Glutamatergic neuron (in vitro differentiated cells): ENCODE data around the gene ARHGAP10. TPM values are rescaled to one million over a fixed set of nuclear protein-coding genes. Genes with fewer than 3 reads are reported as not detected.
"Not testable (repeated sequence)": the region's sequence is repeated elsewhere in the genome, so short reads cannot be mapped to it uniquely, and the experiment has no call there.

Experiments
- DNase-seq: peaks from one replicate; pipeline ENCODE4 v3.0.0; 2022
- H3K27ac Mint-ChIP-seq: one replicate; pipeline ENCODE4 v1.8.0; 2020; ENCODE audit warnings: mild to moderate bottlenecking, mixed read lengths, inconsistent platforms; ENCODE audit not compliant: unreplicated experiment
- H3K27me3 Mint-ChIP-seq: one replicate; pipeline ENCODE4 v1.8.0; 2020; ENCODE audit warnings: mild to moderate bottlenecking, moderate library complexity, mixed read lengths, inconsistent platforms; ENCODE audit not compliant: unreplicated experiment
- H3K36me3 Mint-ChIP-seq: one replicate; pipeline ENCODE4 v1.8.0; 2020; ENCODE audit warnings: mild to moderate bottlenecking, mixed read lengths, inconsistent platforms; ENCODE audit not compliant: unreplicated experiment
- H3K4me1 Mint-ChIP-seq: one replicate; pipeline ENCODE4 v1.8.0; 2020; ENCODE audit warnings: mild to moderate bottlenecking, low read depth, mixed read lengths, inconsistent platforms; ENCODE audit not compliant: unreplicated experiment
- H3K4me3 Mint-ChIP-seq: one replicate; pipeline ENCODE4 v1.8.0; 2020; ENCODE audit warnings: mild to moderate bottlenecking, mixed read lengths, inconsistent platforms; ENCODE audit not compliant: unreplicated experiment
- H3K9me3 Mint-ChIP-seq: one replicate; pipeline ENCODE4 v1.8.0; 2020; ENCODE audit warnings: mild to moderate bottlenecking, moderate library complexity, mixed read lengths, inconsistent platforms; ENCODE audit not compliant: unreplicated experiment
- total RNA-seq: library from RNA; stranded (reverse); fragmentation: NEBNext Ultra II Directional; extraction: Animal tissue kit (Norgen Biotek cat#: 25700); gene quantifications from one replicate; pipeline ENCODE4 v1.2.1, GENCODE V29; 2021; ENCODE audit not compliant: unreplicated experiment
- TF ChIP-seq, protein P1 (sequence below): fragments of 200-600 bp; sonication (generic); IDR thresholded peaks from one replicate; pipeline ENCODE4 v1.5.0; 2021; ENCODE audit not compliant: partially characterized antibody, unreplicated experiment

The ARHGAP10 gene
- total RNA-seq, 1 donor from 2014 or later: 19.7 TPM

DNA sequence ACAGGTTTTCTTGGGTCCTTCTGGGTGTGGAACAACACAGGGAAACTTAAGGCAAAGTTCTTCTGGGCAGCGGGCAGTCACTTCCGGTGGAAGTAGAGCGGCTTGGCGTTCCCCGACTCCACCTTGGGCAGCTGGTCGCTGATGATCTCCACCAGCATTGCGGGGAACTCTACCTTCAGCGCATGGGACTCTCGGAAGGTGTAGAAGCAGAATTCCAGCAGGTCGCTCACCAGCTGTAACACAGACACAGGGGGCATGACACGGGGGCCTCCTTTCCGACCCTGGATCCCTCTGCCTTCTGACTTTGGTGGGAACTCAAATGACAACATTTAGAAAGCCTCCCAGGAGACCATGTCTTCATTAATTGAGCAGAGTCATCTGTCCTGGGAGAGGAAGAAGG lies 349.4 kb downstream of the ARHGAP10 start:
- no peak overlapping the region for H3K27ac Mint-ChIP-seq
- no peaks in the 10 kb centered on the region for H3K4me1 Mint-ChIP-seq
- peaks cover 24% of the 10 kb centered on the region for H3K36me3 Mint-ChIP-seq
- H3K9me3 Mint-ChIP-seq: peaks cover 7% of the 10 kb centered on the region
- no peak overlapping the region for H3K4me3 Mint-ChIP-seq
- H3K27me3 Mint-ChIP-seq: no peaks in the 10 kb centered on the region
- TF ChIP-seq, protein P1, sequence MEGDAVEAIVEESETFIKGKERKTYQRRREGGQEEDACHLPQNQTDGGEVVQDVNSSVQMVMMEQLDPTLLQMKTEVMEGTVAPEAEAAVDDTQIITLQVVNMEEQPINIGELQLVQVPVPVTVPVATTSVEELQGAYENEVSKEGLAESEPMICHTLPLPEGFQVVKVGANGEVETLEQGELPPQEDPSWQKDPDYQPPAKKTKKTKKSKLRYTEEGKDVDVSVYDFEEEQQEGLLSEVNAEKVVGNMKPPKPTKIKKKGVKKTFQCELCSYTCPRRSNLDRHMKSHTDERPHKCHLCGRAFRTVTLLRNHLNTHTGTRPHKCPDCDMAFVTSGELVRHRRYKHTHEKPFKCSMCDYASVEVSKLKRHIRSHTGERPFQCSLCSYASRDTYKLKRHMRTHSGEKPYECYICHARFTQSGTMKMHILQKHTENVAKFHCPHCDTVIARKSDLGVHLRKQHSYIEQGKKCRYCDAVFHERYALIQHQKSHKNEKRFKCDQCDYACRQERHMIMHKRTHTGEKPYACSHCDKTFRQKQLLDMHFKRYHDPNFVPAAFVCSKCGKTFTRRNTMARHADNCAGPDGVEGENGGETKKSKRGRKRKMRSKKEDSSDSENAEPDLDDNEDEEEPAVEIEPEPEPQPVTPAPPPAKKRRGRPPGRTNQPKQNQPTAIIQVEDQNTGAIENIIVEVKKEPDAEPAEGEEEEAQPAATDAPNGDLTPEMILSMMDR: no peak
- no peak for DNase-seq

DNA sequence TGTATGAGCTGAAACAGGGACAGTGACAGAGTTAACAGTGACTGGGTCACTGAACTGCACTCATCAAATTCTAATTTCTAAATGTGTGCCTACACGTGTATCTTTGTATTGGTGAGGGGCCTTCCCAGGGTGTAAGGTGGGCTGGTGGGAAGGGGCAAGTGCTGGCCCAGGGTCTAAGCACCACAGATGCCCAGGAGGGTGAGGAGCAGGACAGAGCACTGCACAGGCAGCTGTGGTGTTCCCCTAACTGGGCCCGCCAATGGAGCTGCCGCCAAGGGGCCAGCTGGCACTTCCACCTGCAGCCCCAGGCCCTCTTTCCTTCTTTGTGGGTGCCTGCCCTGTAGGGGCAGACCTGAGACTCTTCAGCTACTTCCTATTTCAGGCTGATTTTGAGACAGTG lies 349.9 kb downstream of the ARHGAP10 start:
- Mint-ChIP-seq H3K27me3 (no peaks in the 10 kb centered on the region), H3K36me3 (peaks cover 23% of the 10 kb centered on the region), H3K4me1 (no peaks in the 10 kb centered on the region), H3K4me3 (no peak overlapping the region), H3K27ac (no peak overlapping the region), H3K9me3 (peaks cover 6% of the 10 kb centered on the region)
- TF ChIP-seq, protein P1: no peak
- no peak for DNase-seq

DNA sequence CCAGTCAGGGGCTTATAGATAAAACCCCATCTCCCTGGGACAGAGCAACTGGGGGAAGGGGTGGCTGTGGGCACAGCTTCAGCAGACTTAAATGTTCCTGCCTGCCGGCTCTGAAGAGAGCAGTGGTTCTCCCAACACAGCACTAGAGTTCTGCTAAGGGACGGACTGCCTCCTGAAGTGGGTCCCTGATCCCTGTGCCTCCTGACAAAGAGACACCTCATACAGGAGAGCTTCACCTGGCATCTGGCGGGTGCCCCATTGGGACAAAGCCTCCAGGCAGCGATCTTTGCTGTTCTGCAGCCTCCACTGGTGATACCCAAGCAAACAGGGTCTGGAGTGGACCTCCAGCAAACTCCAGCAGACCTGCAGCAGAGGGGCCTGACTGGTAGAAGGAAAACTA lies 351.2 kb downstream of the ARHGAP10 start:
- H3K36me3 Mint-ChIP-seq: peaks cover 23% of the 10 kb centered on the region
- not testable (repeated sequence) for H3K27ac Mint-ChIP-seq, H3K9me3 Mint-ChIP-seq, H3K4me3 Mint-ChIP-seq, H3K4me1 Mint-ChIP-seq, H3K27me3 Mint-ChIP-seq, DNase-seq

DNA sequence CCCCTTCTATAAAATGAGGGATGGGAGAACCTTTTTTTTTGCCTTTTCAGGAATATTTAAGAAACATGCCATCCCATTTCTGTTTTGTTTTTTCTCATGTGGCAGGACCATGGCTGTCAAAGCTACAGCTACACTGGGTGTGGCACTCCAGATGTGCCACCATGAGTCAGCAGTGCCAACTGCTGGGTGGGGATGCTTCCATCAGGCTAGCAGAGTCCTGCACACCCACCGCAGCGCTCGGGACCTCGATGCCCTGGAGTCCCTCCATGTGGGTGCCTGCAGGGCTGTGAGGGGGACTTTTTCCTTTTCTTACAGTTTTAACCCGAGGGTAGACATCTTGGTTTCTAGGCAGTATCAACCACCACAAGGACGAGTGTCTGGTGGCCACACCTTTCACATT lies 357.7 kb downstream of the ARHGAP10 start:
- Mint-ChIP-seq H3K4me3 (no peak overlapping the region), H3K27me3 (no peaks in the 10 kb centered on the region), H3K9me3 (no peaks in the 10 kb centered on the region), H3K36me3 (peaks cover 12% of the 10 kb centered on the region), H3K27ac (no peak overlapping the region), H3K4me1 (no peaks in the 10 kb centered on the region)
- no peak for DNase-seq
- TF ChIP-seq, protein P1: no peak

DNA sequence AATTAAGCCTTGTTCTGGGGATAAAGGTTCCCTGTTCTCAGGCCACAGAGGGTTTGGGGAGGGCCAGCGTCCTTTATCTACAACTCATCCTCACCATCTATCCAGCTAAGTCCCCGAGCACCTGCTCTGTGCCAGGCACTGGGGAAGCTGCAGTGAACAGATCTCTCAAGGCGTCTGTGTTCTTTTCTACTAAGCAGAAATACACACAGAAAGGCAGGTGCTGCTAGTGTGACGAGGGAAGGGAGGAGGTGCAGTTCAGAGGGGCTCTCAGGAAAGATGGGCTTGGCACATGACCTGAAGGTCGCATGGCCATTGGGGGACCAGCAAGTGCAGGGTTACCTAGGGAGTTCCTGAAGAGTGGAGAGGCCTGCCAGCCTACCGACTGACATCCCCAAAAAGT lies 358.1 kb downstream of the ARHGAP10 start:
- H3K27me3 Mint-ChIP-seq: no peaks in the 10 kb centered on the region
- TF ChIP-seq, protein P1: no peak
- H3K36me3 Mint-ChIP-seq: peaks cover 11% of the 10 kb centered on the region
- no peaks in the 10 kb centered on the region for H3K9me3 Mint-ChIP-seq
- no peaks in the 10 kb centered on the region for H3K4me1 Mint-ChIP-seq
- no peak overlapping the region for H3K4me3 Mint-ChIP-seq
- DNase-seq: no peak
- H3K27ac Mint-ChIP-seq: no peak overlapping the region
